ENCODE measurements around the gene SLC25A1. TPM values are rescaled to one million over a fixed set of nuclear protein-coding genes. Genes with fewer than 3 reads are reported as not detected.

Gene SLC25A1
- total and polyA plus RNA-seq, 2 experiments from 2014 or later = 141 to 242 TPM

- TF ChIP-seq ZNF462 (CRISPR knock-in tag; IDR thresholded peaks at IDR 0.05) = no peak
These were observed 27.8 kb upstream of the SLC25A1 start (continued) for GRCh38 chr22:19206287-19206686.

GRCh38 chr22:19204640-19205039 lies 26.1 kb upstream of the SLC25A1 start:
- Histone ChIP-seq H3K4me3 (no peak overlapping the region), H3K4me1 (ENCODE audit: insufficient read depth) (no peaks in the 10 kb centered on the region), H4K20me1 (replicated peaks; ENCODE audit: insufficient read depth) (no peaks in the 10 kb centered on the region), H3K27ac (ENCODE audit: low read depth) (no peak overlapping the region), H3K36me3 (ENCODE audit: insufficient read depth) (no peaks in the 10 kb centered on the region), H2AFZ (no peak overlapping the region), H3K4me2 (no peak overlapping the region), H3F3A (replicated peaks; ENCODE audit: low read depth) (no peaks in the 10 kb centered on the region), H3K79me2 (replicated peaks; ENCODE audit: insufficient read depth) (no peaks in the 10 kb centered on the region), H3K9me2 (ENCODE audit: insufficient read depth) (no peaks in the 10 kb centered on the region), H3K27me3 (ENCODE audit: insufficient read depth) (no peaks in the 10 kb centered on the region)
- ATAC-seq = no peak
- H3K4me1 Mint-ChIP-seq = peaks cover 9% of the 10 kb centered on the region
- H3K9me3 Mint-ChIP-seq = peaks cover 5% of the 10 kb centered on the region; the same call in 1 of the 3 replicates
- peaks cover 6% of the 10 kb centered on the region for H3K27me3 Mint-ChIP-seq (ENCODE audit: insufficient read depth, low read depth, poor library complexity)
- DNase-seq (ENCODE audit: low spot score) = no peak
- H3K36me3 Mint-ChIP-seq (ENCODE audit: low read depth) = peaks cover 16% of the 10 kb centered on the region; the same call in 2 of the 3 replicates
- no peak overlapping the region for H3K4me3 Mint-ChIP-seq
- TF ChIP-seq ZNF114 (CRISPR knock-in tag; IDR thresholded peaks at IDR 0.05) = no peak
- no peak for TF ChIP-seq CREB1 (CRISPR knock-in tag; IDR thresholded peaks at IDR 0.05; ENCODE audit: low read depth)
- TF ChIP-seq EZH2phosphoT487 (IDR thresholded peaks at IDR 0.05; ENCODE audit: unreplicated experiment) = no peak
- no peak for TF ChIP-seq STAT1 (IDR thresholded peaks at IDR 0.05; ENCODE audit: unreplicated experiment)
- TF ChIP-seq POLR2AphosphoS5 (IDR thresholded peaks at IDR 0.05; ENCODE audit: low read depth) = no peak
- no peak for TF ChIP-seq ETS1 (IDR thresholded peaks at IDR 0.05)
- no peak for TF ChIP-seq ZNF462 (CRISPR knock-in tag; IDR thresholded peaks at IDR 0.05)
- TF ChIP-seq JUNB (IDR thresholded peaks at IDR 0.05; ENCODE audit: unreplicated experiment) = no peak
- 0 out of 2 replicates have a peak overlapping the region, but pooled peaks have one; percentile 35 for H3K27ac Mint-ChIP-seq

All from GM23338 (cell line).